ENCODE results near the gene MTARC2.

MTARC2 gene

DNA sequence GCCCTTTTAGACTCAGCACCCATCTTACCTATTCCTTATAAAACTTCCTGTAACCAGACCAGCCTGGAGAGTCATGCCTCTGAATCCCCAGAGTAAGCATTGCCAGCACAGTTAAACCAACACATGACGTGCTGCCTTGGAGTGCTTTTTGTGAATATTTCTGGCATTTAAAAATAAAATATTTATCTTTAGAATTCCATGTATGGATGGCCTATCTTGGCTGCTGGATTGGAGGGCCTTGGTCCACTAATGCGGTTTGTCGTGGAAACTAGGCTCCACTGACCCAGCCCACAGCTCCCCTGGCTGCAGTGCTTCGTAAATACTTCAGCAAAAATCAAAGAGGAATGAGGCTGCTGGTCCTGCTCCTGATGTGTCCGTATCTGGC is 56.1 kb downstream of the MTARC2 start:
- DNase-seq (ENCODE audit: low read depth) = no peak
- H3K4me3 ChIP-seq (ENCODE audit: low read depth, low read length) = no peak overlapping the region
- TF ChIP-seq, protein P1, sequence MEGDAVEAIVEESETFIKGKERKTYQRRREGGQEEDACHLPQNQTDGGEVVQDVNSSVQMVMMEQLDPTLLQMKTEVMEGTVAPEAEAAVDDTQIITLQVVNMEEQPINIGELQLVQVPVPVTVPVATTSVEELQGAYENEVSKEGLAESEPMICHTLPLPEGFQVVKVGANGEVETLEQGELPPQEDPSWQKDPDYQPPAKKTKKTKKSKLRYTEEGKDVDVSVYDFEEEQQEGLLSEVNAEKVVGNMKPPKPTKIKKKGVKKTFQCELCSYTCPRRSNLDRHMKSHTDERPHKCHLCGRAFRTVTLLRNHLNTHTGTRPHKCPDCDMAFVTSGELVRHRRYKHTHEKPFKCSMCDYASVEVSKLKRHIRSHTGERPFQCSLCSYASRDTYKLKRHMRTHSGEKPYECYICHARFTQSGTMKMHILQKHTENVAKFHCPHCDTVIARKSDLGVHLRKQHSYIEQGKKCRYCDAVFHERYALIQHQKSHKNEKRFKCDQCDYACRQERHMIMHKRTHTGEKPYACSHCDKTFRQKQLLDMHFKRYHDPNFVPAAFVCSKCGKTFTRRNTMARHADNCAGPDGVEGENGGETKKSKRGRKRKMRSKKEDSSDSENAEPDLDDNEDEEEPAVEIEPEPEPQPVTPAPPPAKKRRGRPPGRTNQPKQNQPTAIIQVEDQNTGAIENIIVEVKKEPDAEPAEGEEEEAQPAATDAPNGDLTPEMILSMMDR (IDR thresholded peaks at IDR 0.05; ENCODE audit: control insufficient read depth, extremely low read depth, insufficient read depth) = no peak

DNA sequence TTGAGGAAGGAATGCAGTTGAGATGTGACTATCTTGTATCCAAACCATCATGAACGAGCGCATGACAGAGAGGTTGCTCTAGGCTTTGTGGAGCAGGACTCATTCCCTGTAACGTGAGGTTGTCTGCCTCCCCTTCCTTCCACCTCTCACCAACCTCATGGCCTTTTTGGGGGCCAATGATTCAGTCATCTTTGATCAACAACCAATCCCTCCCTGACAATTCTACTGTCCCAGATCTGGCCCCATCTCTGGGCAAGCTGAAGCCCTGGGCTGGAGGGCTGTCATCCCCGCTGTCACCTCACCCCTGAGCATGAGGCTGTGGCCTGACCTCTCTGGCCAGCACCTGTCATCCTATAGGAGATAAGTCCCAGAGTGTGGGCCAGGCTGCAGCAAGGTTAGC is 58.3 kb downstream of the MTARC2 start:
- TF ChIP-seq, protein P1 (IDR thresholded peaks at IDR 0.05; ENCODE audit: control insufficient read depth, extremely low read depth, insufficient read depth) = no peak
- H3K4me3 ChIP-seq (ENCODE audit: low read depth, low read length) = no peak overlapping the region
- DNase-seq (ENCODE audit: low read depth) = no peak

DNA sequence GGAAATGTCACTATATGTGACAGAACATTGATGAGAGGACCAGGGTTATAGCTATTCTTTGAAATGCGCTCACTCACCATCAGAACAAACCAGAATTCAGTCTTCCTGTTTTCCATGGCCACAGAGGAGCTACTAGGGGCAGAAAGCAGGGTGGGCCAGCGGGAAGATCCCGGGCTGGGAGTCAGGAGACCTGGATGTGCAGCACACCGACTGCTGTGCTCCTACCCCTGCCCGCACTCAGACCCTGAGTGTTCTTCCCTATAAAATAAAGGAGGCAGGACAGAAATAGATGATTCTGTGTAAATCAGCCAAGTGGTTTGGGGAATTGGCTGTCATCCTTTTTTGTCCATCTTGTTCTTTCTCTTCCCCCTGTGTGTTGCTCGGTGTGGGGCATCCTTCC is 59.6 kb downstream of the MTARC2 start:
- H3K4me3 ChIP-seq (ENCODE audit: low read depth, low read length) = no peak overlapping the region
- DNase-seq (ENCODE audit: low read depth) = no peak
- TF ChIP-seq, protein P1 (IDR thresholded peaks at IDR 0.05; ENCODE audit: control insufficient read depth, extremely low read depth, insufficient read depth) = no peak

DNA sequence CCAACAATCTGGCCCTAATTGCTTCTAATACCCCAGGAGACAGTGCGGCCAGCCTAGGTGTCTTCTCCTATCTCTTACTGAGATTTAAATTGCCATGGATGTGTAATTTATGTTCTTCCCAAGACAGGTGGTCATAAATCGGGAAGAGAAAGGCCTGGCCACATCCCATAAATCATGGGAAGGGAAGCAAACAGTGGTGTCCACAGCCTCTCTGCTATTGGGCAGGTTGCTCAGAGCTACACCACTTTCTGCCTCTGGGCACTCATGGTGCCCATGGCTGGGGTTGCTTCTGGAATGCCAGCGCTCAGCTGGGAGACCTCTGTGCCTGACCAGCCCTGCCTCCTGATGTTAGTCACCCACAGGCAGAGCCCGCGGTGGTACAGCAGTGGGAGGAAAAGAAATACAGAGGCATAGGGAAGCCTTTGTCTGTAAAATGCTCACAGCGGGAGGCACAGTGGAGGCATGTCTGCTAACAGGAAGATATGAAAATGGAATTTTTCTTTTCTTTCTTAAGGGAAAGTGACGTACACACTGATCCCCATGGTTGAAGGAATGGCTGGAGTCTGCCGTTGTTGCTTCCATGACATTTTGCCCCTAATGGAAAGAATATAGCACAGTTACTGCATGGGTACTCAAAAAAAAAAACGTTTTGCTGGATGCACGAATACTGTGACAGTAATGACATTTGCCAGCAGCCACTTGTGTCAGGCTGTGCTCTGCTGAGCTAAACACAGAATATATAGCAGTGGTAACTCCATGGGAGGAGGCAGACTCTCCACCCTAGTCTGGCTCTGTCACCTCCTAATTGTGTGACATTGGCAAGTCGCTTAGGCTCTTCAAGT is 60.4 kb downstream of the MTARC2 start:
- H3K4me3 ChIP-seq (ENCODE audit: low read depth, low read length) = no peak overlapping the region
- TF ChIP-seq, protein P1 (IDR thresholded peaks at IDR 0.05; ENCODE audit: control insufficient read depth, extremely low read depth, insufficient read depth) = no peak
- no peak for DNase-seq (ENCODE audit: low read depth)

DNA sequence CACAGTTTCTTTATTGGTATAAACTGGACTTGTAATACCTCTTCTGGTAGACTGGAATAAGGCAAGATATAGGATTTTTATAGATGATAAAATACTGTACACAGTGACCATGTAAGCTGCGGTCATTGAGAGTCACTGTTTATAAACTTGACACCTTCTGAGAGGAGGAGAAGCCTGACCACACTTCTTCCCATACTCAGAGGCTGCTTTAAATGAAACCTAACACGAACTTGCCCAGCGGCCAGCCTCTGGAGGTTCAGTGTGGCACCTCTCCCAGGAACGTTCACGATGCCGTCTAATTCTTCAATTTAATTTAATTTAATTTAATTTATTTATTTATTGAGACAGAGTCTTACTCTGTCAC is 61.0 kb downstream of the MTARC2 start:
- H3K4me3 ChIP-seq (ENCODE audit: low read depth, low read length) = no peak overlapping the region
- DNase-seq (ENCODE audit: low read depth) = no peak
- TF ChIP-seq, protein P1 (IDR thresholded peaks at IDR 0.05; ENCODE audit: control insufficient read depth, extremely low read depth, insufficient read depth) = no peak

DNA sequence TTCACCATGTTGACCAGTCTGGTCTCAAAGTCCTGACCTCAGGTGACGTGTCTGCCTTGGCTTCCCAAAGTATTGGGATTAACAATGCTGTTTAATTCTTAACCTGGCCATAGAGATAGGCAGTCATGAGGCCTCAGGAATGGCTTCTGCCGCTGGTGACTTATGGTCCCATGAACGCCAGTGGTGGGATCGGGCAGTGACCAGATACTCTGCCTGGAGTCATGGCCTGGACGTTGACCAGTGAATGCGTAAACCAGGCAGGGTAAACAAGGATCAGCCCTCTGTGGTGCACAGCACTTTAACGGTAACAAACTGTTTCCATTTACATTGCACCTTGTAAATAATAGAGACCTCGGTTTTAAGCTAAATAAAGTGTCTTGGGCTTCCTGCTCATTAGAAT is 61.6 kb downstream of the MTARC2 start:
- DNase-seq (ENCODE audit: low read depth) = no peak
- H3K4me3 ChIP-seq (ENCODE audit: low read depth, low read length) = no peak overlapping the region
- TF ChIP-seq, protein P1 (IDR thresholded peaks at IDR 0.05; ENCODE audit: control insufficient read depth, extremely low read depth, insufficient read depth) = no peak

DNA sequence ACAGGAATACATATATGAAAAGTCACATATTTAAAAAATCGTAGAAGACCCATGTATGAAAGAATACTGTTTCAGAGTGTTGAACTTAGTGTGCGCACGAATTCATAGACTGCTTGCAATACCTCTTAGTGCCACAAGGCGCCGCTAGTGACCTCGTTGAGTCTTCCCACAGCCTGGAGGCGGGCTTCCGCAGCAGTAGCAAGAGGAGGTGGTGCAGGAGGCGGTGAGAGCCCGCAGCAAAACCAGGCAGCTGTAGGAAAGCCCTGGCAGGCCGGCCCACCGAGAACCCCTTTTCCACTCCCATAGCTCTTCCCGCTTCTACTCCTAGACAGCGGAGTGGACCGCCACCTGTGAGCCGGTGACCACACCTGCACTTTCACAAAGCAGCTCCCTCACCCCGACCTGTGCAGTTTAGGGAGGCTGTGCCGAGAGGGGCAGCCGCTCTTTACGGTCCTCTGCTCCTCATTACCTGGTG is 62.1 kb downstream of the MTARC2 start:
- no peak for DNase-seq (ENCODE audit: low read depth)
- TF ChIP-seq, protein P1 (IDR thresholded peaks at IDR 0.05; ENCODE audit: control insufficient read depth, extremely low read depth, insufficient read depth) = peak; percentile 52
- no peak overlapping the region for H3K4me3 ChIP-seq (ENCODE audit: low read depth, low read length)

Data from LNCaP clone FGC (cell line).